Measurements from ENCODE around the gene SLC2A14. TPM values are rescaled to one million over a fixed set of nuclear protein-coding genes. Genes with fewer than 3 reads are reported as not detected.
A peak's percentile ranks its signal among the peaks of the same experiment; 100 is the strongest.
"Not testable (repeated sequence)": the region's sequence is repeated elsewhere in the genome, so short reads cannot be mapped to it uniquely, and the experiment has no call there.

The SLC2A14 gene
- polyA plus RNA-seq (2013, experiment 1 of 2; ENCODE audit: insufficient read length) = 0.23 TPM
- 0.52 TPM for polyA plus RNA-seq (2013, experiment 2 of 2; ENCODE audit: insufficient read length)

- no peak for DNase-seq
These were observed at the start of gene SLC2A14 for GRCh38 chr12:7872566-7873319. Gene SLC2A14 (minus strand): TSS chr12:7872915. CDS start chr12:7869880, 3,035 bp downstream.

DNA sequence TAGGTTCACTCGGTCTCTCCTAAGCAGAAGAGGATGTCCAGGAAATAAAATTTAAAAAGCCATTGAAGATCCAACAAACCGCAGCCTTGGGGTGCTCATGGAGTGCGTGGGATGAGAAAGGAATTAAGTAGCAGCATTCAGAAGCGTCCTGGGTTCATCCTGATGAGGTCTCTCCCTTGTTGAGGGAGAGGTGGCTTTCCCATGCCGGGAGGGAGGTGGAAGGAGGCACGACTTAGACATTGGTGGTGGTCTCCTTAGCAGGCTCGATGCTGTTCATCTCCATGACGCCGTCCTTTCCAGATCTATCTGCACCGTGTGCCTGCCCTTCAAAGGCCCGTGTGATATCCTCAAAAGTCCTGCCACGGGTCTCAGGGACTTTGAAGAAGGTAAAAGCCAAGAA is 48.5 kb upstream of the SLC2A14 start:
- DNase-seq = not testable (repeated sequence)

DNA sequence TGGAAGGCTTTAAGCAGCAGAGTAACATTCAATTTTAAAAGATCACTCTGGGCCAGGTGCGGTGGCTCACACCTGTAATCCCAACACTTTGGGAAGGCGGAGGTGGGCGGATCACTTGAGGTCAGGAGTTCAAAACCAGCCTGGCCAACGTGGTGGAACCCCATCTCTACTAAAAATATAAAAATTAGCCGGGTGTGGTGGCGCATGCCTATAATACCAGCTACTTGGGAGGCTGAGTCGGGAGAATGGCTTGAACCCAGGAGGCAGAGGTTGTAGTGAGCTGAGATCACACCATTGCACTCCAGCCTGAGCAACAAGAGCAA is 45.5 kb upstream of the SLC2A14 start:
- DNase-seq = not testable (repeated sequence)

DNA sequence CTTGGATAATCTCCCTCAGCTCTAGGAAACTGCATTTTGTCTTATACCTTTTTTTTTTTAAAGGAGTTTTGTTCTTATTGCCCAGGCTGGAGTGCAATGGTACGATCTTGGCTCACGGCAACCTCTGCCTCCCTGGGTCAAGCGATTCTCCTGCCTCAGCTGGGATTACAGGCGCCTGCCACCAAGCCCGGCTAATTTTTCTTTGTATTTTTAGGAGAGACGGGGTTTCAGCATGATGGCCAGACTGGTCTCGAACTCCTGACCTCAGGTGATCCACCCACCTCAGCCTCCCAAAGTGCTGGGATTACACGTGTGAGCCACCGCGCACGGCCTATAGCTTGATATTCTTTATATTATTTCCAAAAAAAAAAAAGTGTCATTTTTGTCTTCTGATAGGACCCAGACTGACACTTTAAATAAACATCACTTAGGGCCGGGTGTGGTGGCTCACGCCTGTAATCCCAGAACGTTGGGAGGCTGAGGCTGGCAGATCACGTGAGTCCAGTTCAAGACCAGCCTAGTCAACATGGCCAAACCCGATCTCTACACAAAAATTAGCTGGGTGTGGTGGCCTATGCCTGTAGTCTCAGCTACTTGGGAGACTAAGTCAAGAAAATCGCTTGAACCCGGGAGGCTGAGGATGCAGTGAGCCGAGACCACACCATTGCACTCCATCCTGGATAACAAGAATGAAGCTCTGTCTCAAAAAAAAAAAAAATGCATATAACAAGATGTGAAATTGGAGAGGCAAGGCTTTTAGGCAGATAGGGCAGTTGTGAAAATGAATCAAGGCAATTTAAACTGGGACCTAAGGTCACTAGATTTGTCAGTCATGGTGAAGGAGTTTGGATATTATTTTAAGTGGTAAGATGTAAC is 44.9 kb upstream of the SLC2A14 start:
- DNase-seq = no peak

GRCh38 chr12:7916936-7917335 is 44.2 kb upstream of the SLC2A14 start:
- DNase-seq = no peak

- no peak for DNase-seq
These were observed 43.1 kb upstream of the SLC2A14 start for GRCh38 chr12:7915661-7916403.

GRCh38 chr12:7910106-7910505 is 37.4 kb upstream of the SLC2A14 start:
- not testable (repeated sequence) for DNase-seq

GRCh38 chr12:7907009-7907408 is 34.3 kb upstream of the SLC2A14 start:
- peak; percentile 63 for DNase-seq

- not testable (repeated sequence) for DNase-seq
These were observed 33.6 kb upstream of the SLC2A14 start for GRCh38 chr12:7906303-7906702.

- not testable (repeated sequence) for DNase-seq
These were observed 32.9 kb upstream of the SLC2A14 start for GRCh38 chr12:7905600-7906125.

- DNase-seq = no peak
These were observed 32.4 kb upstream of the SLC2A14 start for GRCh38 chr12:7905071-7905470.

- not testable (repeated sequence) for DNase-seq
These were observed 29.7 kb upstream of the SLC2A14 start for GRCh38 chr12:7902416-7902815.

GRCh38 chr12:7899755-7900154 is 27.0 kb upstream of the SLC2A14 start:
- DNase-seq = peak; percentile 67

DNA sequence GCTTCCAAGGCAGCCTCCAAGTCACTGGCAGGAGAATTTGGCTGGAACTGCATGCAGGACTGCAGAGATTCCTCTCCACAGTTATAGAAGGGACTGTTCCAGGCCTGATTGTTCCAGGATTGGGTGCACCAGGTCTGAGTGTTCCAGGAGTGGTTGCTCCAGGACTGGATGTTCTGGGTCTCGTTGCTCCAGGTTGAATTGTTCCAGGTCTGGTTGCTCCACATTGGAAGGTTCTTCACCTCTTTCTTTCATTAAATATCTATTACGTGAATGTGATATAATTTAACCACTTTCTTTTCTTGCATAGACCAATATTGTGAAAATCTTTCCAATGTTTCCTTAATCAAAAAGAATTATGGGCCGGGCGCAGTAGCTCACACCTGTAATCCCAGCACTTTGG is 24.0 kb upstream of the SLC2A14 start:
- DNase-seq = not testable (repeated sequence)

- peak; percentile 37 for DNase-seq
These were observed 19.7 kb upstream of the SLC2A14 start for GRCh38 chr12:7892186-7892980.

DNA sequence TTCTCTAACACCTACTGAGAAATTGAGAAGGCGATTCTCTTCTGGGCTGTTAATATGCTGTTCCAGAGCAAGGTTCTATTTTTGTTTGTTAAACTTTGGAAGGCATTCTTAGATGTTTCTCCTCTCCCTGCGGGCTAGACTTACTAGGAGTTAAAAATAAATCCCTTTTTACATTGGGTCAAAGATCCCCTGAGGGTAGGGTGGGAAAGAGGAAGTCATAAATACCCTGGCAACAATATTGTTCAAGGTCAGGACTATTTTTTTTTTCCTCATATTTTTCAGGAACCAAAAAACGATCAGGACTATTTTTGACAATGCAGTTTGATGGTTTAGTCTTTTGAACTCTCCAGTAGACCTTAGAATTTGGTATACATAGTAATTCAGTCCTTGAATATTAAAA is 12.0 kb upstream of the SLC2A14 start:
- DNase-seq = no peak

DNA sequence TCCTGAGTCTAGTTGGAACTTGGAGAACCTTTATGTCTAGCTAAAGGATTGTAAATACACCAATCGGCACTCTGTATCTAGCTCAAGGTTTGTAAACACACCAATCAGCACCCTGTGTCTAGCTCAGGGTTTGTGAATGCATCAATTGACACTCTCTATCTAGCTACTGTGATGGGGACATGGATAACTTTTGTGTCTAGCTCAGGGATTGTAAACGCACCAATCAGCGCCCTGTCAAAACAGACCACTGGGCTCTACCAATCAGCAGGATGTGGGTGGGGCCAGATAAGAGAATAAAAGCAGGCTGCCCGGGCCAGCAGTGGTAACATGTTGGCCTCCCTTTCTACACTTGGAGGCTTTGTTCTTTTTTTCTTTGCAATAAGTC is 9.0 kb upstream of the SLC2A14 start:
- not testable (repeated sequence) for DNase-seq

- not testable (repeated sequence) for DNase-seq
These were observed 8.4 kb upstream of the SLC2A14 start for GRCh38 chr12:7880952-7881735.

GRCh38 chr12:7879246-7879645 is 6.5 kb upstream of the SLC2A14 start:
- no peak for DNase-seq

- no peak for DNase-seq
These were observed 4.7 kb upstream of the SLC2A14 start for GRCh38 chr12:7877420-7877819.

GRCh38 chr12:7870335-7870734 is 2.4 kb downstream of the SLC2A14 start:
- no peak for DNase-seq

Data from fibroblast of skin of abdomen (primary cell).